SK-N-SH (cell line): ENCODE results near the gene APLP2. TPM values are rescaled to one million over a fixed set of nuclear protein-coding genes. Genes with fewer than 3 reads are reported as not detected.

Experiments
- CTCF ChIA-PET: fragments of 300-600, 350-600 bp; formaldehyde crosslinking; extraction: SDS; loops from one replicate; lab custom pipeline; 2021; lab: Yijun Ruan, JAX
- POLR2A ChIA-PET: fragments of 350-600 bp; sonication (Branson Sonifier 250); formaldehyde crosslinking; extraction: SDS; loops from one replicate; lab custom pipeline; 2020; ENCODE audit warnings: antibody characterized with exemption, inconsistent platforms; lab: Yijun Ruan, JAX
- DNase-seq: peaks from one replicate; pipeline ENCODE4 v3.0.0; 2012
- H2AFZ ChIP-seq: fragments of 200-600 bp; sonication (generic); 2 replicates; pipeline ENCODE4 v1.8.1; 2016; ENCODE audit warnings: antibody characterized with exemption, mild to moderate bottlenecking, low read depth
- H3F3A ChIP-seq: fragments of 200-600 bp; sonication (generic); replicated peaks from 2 replicates; pipeline ENCODE3; 2016; ENCODE audit warnings: antibody characterized with exemption, mild to moderate bottlenecking; ENCODE audit not compliant: insufficient read depth
- H3K27ac ChIP-seq, 2 experiments: fragments of 200-500 bp in 1 of 2; fragments of 200-600 bp in 1 of 2; sonication (Bioruptor generic) in 1 of 2; sonication (generic), shearing (Covaris generic) in 1 of 2; 2 replicates each; pipeline versions ENCODE4 v1.5.1 to v1.6.1; 2014 to 2016; ENCODE audit warnings: low read depth in 2 of 2, inconsistent platforms in 1 of 2, low read length in 1 of 2, mild to moderate bottlenecking in 1 of 2, mixed read lengths in 1 of 2
- H3K27me3 ChIP-seq: fragments of 200-600 bp; sonication (generic), shearing (Covaris generic); 2 replicates; pipeline ENCODE4 v1.6.1; 2016; ENCODE audit warnings: mixed run types; ENCODE audit not compliant: insufficient read depth
- H3K36me3 ChIP-seq, 2 experiments: fragments of 200-500 bp in 1 of 2; fragments of 200-600 bp in 1 of 2; sonication (Bioruptor generic) in 1 of 2; sonication (generic) in 1 of 2; replicated peaks in 1 of 2; 2 replicates each; pipeline versions ENCODE3 to v1.5.1; 2014 to 2016; ENCODE audit warnings: low read length in 1 of 2, mild to moderate bottlenecking in 1 of 2; ENCODE audit not compliant: insufficient read depth in 2 of 2, control insufficient read depth in 1 of 2
- H3K4me1 ChIP-seq, 2 experiments: fragments of 200-500 bp in 1 of 2; fragments of 200-600 bp in 1 of 2; sonication (Bioruptor generic) in 1 of 2; sonication (generic), shearing (Covaris generic) in 1 of 2; 2 replicates each; pipeline versions ENCODE4 v1.5.1 to v1.6.1; 2014 to 2016; ENCODE audit warnings: low read depth in 1 of 2, low read length in 1 of 2, mixed run types in 1 of 2; ENCODE audit not compliant: insufficient read depth in 2 of 2, control insufficient read depth in 1 of 2
- H3K4me2 ChIP-seq: fragments of 200-600 bp; sonication (generic), shearing (Covaris generic); 2 replicates; pipeline ENCODE4 v1.6.1; 2017; ENCODE audit warnings: mixed run types
- H3K4me3 ChIP-seq, 2 experiments: fragments of 200-500 bp in 1 of 2; fragments of 200-600 bp in 1 of 2; sonication (Bioruptor generic) in 1 of 2; sonication (generic), shearing (Covaris generic) in 1 of 2; 2 replicates each; pipeline versions ENCODE4 v1.5.1 to v1.8.1; 2014 to 2016; ENCODE audit warnings: low read depth in 2 of 2, inconsistent platforms in 1 of 2, low read length in 1 of 2, mild to moderate bottlenecking in 1 of 2, mixed read lengths in 1 of 2, moderate library complexity in 1 of 2
- H3K79me2 ChIP-seq: fragments of 200-600 bp; sonication (generic); 2 replicates; pipeline ENCODE4 v1.8.1; 2017; ENCODE audit warnings: mild to moderate bottlenecking; ENCODE audit not compliant: insufficient read depth
- H3K9ac ChIP-seq: fragments of 200-600 bp; sonication (generic); 2 replicates; pipeline ENCODE4 v1.6.1; 2017; ENCODE audit warnings: mixed run types
- H3K9me2 ChIP-seq: fragments of 200-600 bp; sonication (generic); 2 replicates; pipeline ENCODE4 v1.6.1; 2017; ENCODE audit warnings: mixed run types
- H3K9me3 ChIP-seq: fragments of 200-600 bp; sonication (generic); 2 replicates; pipeline ENCODE4 v1.6.1; 2017; ENCODE audit warnings: mixed run types, mild to moderate bottlenecking, moderate library complexity
- H4K20me1 ChIP-seq: fragments of 200-600 bp; sonication (generic); 2 replicates; pipeline ENCODE4 v1.6.1; 2017; ENCODE audit warnings: mild to moderate bottlenecking, mixed run types; ENCODE audit not compliant: insufficient read depth
- ELF1 ChIP-seq: IDR thresholded peaks from 2 replicates; pipeline ENCODE4 v1.4.0; 2012
- EP300 ChIP-seq, 2 experiments: IDR thresholded peaks; 2 replicates each; pipeline versions ENCODE4 v1.4.0 to v1.6.1; 2012; ENCODE audit warnings: borderline replicate concordance in 1 of 2, low read depth in 1 of 2, low read length in 1 of 2
- EZH2phosphoT487 ChIP-seq: fragments of 200-600 bp; sonication (generic); IDR thresholded peaks from 2 replicates; pipeline ENCODE4 v1.6.1; 2017; ENCODE audit warnings: low read depth, mixed run types, mild to moderate bottlenecking, antibody characterized with exemption, moderate library complexity, borderline replicate concordance
- FOXJ3 ChIP-seq: sonication (generic); formaldehyde crosslinking; IDR thresholded peaks from 2 replicates; pipeline ENCODE4 v1.5.1; 2020; ENCODE audit warnings: mild to moderate bottlenecking, missing genetic modification reagents
- IRF3 ChIP-seq: fragments of 150-350 bp; IDR thresholded peaks from 2 replicates; pipeline ENCODE4 v1.6.1; 2016; ENCODE audit warnings: mild to moderate bottlenecking, low read depth, low read length
- JUND ChIP-seq: IDR thresholded peaks from 2 replicates; pipeline ENCODE4 v1.4.0; 2012
- NFIC ChIP-seq: IDR thresholded peaks from 2 replicates; pipeline ENCODE4 v1.4.0; 2012; ENCODE audit warnings: borderline replicate concordance
- RCOR1 ChIP-seq: fragments of 150-350 bp; IDR thresholded peaks from 2 replicates; pipeline ENCODE4 v1.6.1; 2017; ENCODE audit warnings: antibody characterized with exemption, low read length
- RXRA ChIP-seq: IDR thresholded peaks from 2 replicates; pipeline ENCODE4 v1.4.0; 2012; ENCODE audit warnings: low read depth, mild to moderate bottlenecking, borderline replicate concordance
- TCF12 ChIP-seq: IDR thresholded peaks from 2 replicates; pipeline ENCODE4 v1.4.0; 2012
- TEAD4 ChIP-seq: IDR thresholded peaks from 2 replicates; pipeline ENCODE4 v1.4.0; 2012; ENCODE audit warnings: mild to moderate bottlenecking, borderline replicate concordance; ENCODE audit not compliant: insufficient read depth
- WGBS: methylation state at CpG from one replicate; pipeline ENCODE4 v1.1.6; 2017; ENCODE audit warnings: low lambda C conversion rate; 5-methylcytosine and 5-hydroxymethylcytosine counted together
- polyA plus RNA-seq, 3 experiments: library from polyadenylated mRNA; depleted of rRNA; stranded (reverse); fragments of >200 nt; gene quantifications; 2 replicates each; pipeline ENCODE4 v1.2.3, GENCODE V29; 2012
- TF ChIP-seq, protein P1 (sequence below): IDR thresholded peaks from 2 replicates; pipeline ENCODE4; 2012
- TF ChIP-seq, protein P2 (sequence below): fragments of 200-600 bp; sonication (generic); IDR thresholded peaks from 2 replicates; pipeline ENCODE4 v1.6.1; 2017; ENCODE audit warnings: antibody characterized with exemption, mild to moderate bottlenecking, moderate library complexity
- TF ChIP-seq, protein P3 (sequence below): IDR thresholded peaks from 2 replicates; pipeline ENCODE4 v1.6.1; 2012; ENCODE audit warnings: mild to moderate bottlenecking, low read depth, low read length, moderate library complexity

APLP2 gene
- polyA plus RNA-seq, 1 of the 3 experiments (the other 2 are of a cell fraction): 424 TPM

DNA sequence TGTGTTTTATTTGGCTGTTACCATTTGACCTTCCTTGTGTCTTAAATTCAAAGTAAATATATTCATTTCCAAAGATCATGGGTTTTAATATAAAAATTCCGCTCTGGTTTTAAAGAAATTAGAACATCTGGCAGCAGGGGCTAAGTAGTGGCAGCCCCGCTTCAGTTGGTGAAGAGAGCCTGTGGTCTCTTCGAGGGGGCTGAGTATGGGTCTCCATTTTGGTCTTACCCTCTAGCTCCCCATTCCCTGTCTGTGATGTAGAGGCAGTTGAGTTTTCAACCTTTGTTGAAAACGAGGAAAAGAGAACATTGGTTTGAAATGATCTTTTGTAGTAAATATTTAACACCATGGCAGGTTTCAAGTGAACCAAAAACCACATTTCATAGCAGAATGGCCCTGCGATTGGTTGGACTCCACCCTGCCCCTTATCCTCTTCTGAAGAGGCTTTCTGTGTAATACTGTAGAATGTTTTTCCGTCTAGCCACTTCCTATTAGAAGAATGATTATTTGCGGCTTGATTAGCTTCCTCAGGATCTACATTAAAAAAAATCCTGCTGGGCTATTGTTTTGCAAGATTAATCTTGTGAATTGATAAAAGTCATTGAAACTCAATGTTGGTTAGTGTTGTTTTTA is 17.7 kb downstream of the APLP2 start:
- WGBS: 91% methylated on average over 7 of the region's 7 CpGs

DNA sequence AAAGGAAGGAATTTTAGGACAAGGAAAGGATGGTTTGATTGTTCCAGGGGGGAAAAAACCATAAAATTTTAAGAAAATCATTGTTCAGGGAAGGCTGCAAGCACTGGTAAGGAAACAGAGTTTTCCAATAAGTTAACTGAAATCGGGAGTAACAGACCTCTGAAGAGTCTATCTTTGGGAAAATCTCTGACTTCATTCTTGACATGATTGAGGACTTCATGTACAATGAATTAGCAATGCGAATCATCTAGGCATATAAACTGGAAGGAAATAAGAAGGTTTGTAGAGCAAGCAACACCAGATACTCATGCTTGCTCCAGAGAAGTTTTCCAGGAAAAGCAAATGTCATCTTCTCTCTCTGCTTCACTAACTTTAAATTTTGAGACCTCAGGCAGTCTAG is 18.5 kb downstream of the APLP2 start:
- no peaks in the 10 kb centered on the region for H3K9me3 ChIP-seq
- H3F3A ChIP-seq: peaks cover 10% of the 10 kb centered on the region
- DNase-seq: no peak
- peaks cover 75% of the 10 kb centered on the region for H3K79me2 ChIP-seq
- H3K36me3 ChIP-seq: peaks cover 0 to 10% of the 10 kb centered on the region in 2 experiments
- no peak overlapping the region for H3K27ac ChIP-seq
- H3K27me3 ChIP-seq: no peaks in the 10 kb centered on the region
- ChIA-PET POLR2A (no interaction called here), CTCF (no interaction called here)
- no peaks in the 10 kb centered on the region for H3K9me2 ChIP-seq
- H4K20me1 ChIP-seq: peaks cover 74% of the 10 kb centered on the region
- WGBS: 46% methylated on average over 2 of the region's 2 CpGs
- no peak for TF ChIP-seq EP300 (IDR thresholded peaks at IDR 0.05; ENCODE audit: borderline replicate concordance in 1 of 2, low read depth in 1 of 2, low read length in 1 of 2)
- TF ChIP-seq, protein P1, sequence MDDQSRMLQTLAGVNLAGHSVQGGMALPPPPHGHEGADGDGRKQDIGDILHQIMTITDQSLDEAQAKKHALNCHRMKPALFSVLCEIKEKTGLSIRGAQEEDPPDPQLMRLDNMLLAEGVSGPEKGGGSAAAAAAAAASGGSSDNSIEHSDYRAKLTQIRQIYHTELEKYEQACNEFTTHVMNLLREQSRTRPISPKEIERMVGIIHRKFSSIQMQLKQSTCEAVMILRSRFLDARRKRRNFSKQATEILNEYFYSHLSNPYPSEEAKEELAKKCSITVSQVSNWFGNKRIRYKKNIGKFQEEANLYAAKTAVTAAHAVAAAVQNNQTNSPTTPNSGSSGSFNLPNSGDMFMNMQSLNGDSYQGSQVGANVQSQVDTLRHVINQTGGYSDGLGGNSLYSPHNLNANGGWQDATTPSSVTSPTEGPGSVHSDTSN: peak; percentile 76
- TF ChIP-seq TCF12: 0 out of 2 replicates have a peak, but pooled peaks have one; percentile 6
- no peak for TF ChIP-seq RCOR1
- TF ChIP-seq, protein P2, sequence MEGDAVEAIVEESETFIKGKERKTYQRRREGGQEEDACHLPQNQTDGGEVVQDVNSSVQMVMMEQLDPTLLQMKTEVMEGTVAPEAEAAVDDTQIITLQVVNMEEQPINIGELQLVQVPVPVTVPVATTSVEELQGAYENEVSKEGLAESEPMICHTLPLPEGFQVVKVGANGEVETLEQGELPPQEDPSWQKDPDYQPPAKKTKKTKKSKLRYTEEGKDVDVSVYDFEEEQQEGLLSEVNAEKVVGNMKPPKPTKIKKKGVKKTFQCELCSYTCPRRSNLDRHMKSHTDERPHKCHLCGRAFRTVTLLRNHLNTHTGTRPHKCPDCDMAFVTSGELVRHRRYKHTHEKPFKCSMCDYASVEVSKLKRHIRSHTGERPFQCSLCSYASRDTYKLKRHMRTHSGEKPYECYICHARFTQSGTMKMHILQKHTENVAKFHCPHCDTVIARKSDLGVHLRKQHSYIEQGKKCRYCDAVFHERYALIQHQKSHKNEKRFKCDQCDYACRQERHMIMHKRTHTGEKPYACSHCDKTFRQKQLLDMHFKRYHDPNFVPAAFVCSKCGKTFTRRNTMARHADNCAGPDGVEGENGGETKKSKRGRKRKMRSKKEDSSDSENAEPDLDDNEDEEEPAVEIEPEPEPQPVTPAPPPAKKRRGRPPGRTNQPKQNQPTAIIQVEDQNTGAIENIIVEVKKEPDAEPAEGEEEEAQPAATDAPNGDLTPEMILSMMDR: no peak
- TF ChIP-seq TEAD4: no peak
- TF ChIP-seq EZH2phosphoT487: no peak
- no peak for TF ChIP-seq NFIC
- no peak for TF ChIP-seq IRF3
- TF ChIP-seq ELF1: no peak
- peak; percentile 9; the same call in 1 of the 2 replicates for TF ChIP-seq JUND
- no peak for TF ChIP-seq FOXJ3
- TF ChIP-seq RXRA: no peak
- no peak overlapping the region for H2AFZ ChIP-seq
- H3K4me1 ChIP-seq: peaks cover 6 to 19% of the 10 kb centered on the region in 2 experiments; a peak in 3 of 4 replicates
- H3K9ac ChIP-seq: no peak overlapping the region
- H3K4me3 ChIP-seq: no peak overlapping the region
- H3K4me2 ChIP-seq: no peak overlapping the region

More for the DNA sequence above, 17.7 kb downstream of the APLP2 start:
- POLR2A ChIA-PET: no interaction called here
- Histone ChIP-seq H3K27me3 (no peaks in the 10 kb centered on the region), H3K36me3 (peaks cover 0 to 10% of the 10 kb centered on the region in 2 experiments), H3K4me1 (peaks cover 6 to 14% of the 10 kb centered on the region in 2 experiments; a peak in 3 of 4 replicates), H3K9me2 (no peaks in the 10 kb centered on the region), H2AFZ (no peak overlapping the region), H3F3A (peaks cover 10% of the 10 kb centered on the region), H3K79me2 (peaks cover 77% of the 10 kb centered on the region), H3K9me3 (no peaks in the 10 kb centered on the region), H4K20me1 (peaks cover 74% of the 10 kb centered on the region), H3K27ac (no peak overlapping the region), H3K4me3 (no peak overlapping the region), H3K9ac (no peak overlapping the region), H3K4me2 (no peak overlapping the region)
- TF ChIP-seq, protein P3, sequence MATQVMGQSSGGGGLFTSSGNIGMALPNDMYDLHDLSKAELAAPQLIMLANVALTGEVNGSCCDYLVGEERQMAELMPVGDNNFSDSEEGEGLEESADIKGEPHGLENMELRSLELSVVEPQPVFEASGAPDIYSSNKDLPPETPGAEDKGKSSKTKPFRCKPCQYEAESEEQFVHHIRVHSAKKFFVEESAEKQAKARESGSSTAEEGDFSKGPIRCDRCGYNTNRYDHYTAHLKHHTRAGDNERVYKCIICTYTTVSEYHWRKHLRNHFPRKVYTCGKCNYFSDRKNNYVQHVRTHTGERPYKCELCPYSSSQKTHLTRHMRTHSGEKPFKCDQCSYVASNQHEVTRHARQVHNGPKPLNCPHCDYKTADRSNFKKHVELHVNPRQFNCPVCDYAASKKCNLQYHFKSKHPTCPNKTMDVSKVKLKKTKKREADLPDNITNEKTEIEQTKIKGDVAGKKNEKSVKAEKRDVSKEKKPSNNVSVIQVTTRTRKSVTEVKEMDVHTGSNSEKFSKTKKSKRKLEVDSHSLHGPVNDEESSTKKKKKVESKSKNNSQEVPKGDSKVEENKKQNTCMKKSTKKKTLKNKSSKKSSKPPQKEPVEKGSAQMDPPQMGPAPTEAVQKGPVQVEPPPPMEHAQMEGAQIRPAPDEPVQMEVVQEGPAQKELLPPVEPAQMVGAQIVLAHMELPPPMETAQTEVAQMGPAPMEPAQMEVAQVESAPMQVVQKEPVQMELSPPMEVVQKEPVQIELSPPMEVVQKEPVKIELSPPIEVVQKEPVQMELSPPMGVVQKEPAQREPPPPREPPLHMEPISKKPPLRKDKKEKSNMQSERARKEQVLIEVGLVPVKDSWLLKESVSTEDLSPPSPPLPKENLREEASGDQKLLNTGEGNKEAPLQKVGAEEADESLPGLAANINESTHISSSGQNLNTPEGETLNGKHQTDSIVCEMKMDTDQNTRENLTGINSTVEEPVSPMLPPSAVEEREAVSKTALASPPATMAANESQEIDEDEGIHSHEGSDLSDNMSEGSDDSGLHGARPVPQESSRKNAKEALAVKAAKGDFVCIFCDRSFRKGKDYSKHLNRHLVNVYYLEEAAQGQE: no peak
- no peak for DNase-seq
- CTCF ChIA-PET: interaction anchor here (1.0 to 1.6 kb wide), 2 partner anchors 45 to 95 kb away, joined by 4 read pairs; no protein-coding TSS in a partner anchor
